ENCODE data around the gene ADAMTS17.

Gene ADAMTS17

DNA sequence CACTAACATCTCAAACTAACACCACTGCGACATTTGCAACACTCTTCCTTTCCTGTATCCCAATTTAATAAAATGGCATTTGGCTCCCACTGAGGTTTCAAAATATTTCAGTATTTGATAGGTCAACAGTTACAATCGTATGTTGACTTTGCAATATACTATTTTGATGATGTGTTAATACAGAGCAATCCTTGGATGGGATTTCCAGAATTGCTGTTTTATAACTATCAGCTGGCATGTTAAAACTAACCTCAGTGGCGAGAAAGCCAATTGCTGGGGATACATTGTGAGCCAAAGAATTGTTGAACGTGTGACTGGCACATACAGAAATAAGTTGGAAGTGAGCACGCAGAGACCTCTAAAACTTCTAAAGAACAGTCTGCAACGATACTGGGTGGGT lies 382.4 kb downstream of the ADAMTS17 start:
- no peak overlapping the region for H2BK120ac ChIP-seq (ENCODE audit: insufficient read depth, low read length, poor library complexity)
- H3K36me3 ChIP-seq (ENCODE audit: control insufficient read depth in 1 of 2, insufficient read depth in 2 of 2, low read length in 2 of 2) = no peaks in the 10 kb centered on the region
- H4K91ac ChIP-seq (ENCODE audit: low read depth, low read length) = no peak overlapping the region
- peaks cover 0 to under 1% of the 10 kb centered on the region in 2 experiments for H3K4me1 ChIP-seq (ENCODE audit: control insufficient read depth in 1 of 2, insufficient read depth in 2 of 2, low read length in 2 of 2)
- H2AK5ac ChIP-seq (ENCODE audit: low read length) = no peak overlapping the region
- no peak overlapping the region for H3K27ac ChIP-seq (ENCODE audit: low read depth, low read length)
- H3K18ac ChIP-seq (ENCODE audit: low read length) = no peak overlapping the region
- no peak overlapping the region for H3K23ac ChIP-seq (ENCODE audit: low read length)
- no peak overlapping the region for H2BK12ac ChIP-seq (ENCODE audit: low read length)
- no peak overlapping the region for H3K4me3 ChIP-seq (ENCODE audit: low read depth, low read length)
- H4K8ac ChIP-seq (ENCODE audit: low read depth, low read length) = no peak overlapping the region
- H3K4me2 ChIP-seq (ENCODE audit: low read length) = no peak overlapping the region
- no peaks in the 10 kb centered on the region for H3K27me3 ChIP-seq (ENCODE audit: insufficient read depth, low read length)
- peaks cover 3% of the 10 kb centered on the region for H3K9me3 ChIP-seq (ENCODE audit: insufficient read depth, low read depth, low read length)
- no peak overlapping the region for H2BK5ac ChIP-seq (ENCODE audit: low read depth, low read length, poor library complexity)
- no peak overlapping the region for H3K14ac ChIP-seq (ENCODE audit: low read length)
- H3K4ac ChIP-seq (ENCODE audit: low read depth, low read length) = no peak overlapping the region
- no peak overlapping the region for H2AFZ ChIP-seq (ENCODE audit: insufficient read depth, low read length, poor library complexity)
- no peak for DNase-seq
- no CpG with 5 or more reads among the region's 6 CpGs for WGBS (ENCODE audit: extremely low coverage, insufficient coverage, insufficient read length)
- no peak overlapping the region for H3K9ac ChIP-seq (ENCODE audit: low read length)
- H3K79me1 ChIP-seq (ENCODE audit: low read length) = no peaks in the 10 kb centered on the region
- H4K12ac ChIP-seq (ENCODE audit: low read depth, low read length) = no peak overlapping the region
- H3K79me2 ChIP-seq (ENCODE audit: control insufficient read depth, insufficient read depth, low read length, poor library complexity) = no peaks in the 10 kb centered on the region

DNA sequence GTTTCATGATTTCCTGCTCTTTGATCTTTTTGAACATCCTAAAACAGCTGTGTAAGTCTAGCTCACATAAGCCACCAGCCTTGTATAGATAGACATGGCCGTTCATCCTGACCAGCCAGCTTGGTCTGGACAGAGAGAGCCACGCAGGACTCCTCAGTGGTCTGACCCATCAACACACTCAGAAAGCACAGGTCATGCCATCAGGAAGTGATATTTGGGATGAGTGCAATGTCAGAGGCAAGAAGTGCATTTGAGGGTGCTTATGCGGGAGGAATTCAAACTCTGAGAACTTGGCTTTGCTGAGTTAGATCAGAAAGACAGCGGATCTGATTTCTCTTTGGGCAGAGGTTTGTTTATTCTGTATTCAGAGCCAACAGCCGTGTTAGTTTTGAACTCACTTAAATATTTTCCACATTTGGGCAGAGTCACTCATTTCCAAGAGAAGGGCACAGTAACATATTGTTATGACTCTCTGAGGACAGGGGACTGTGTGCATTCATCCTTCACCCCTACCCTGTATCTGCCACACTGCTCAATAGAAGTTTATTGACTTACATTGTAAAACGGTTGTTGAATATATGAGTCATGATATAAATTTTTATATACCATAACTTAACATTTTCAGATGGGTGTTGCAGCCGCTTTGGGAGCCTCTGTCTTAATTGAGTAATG lies 383.2 kb downstream of the ADAMTS17 start:
- no peaks in the 10 kb centered on the region for H3K36me3 ChIP-seq (ENCODE audit: control insufficient read depth in 1 of 2, insufficient read depth in 2 of 2, low read length in 2 of 2)
- no peak overlapping the region for H4K8ac ChIP-seq (ENCODE audit: low read depth, low read length)
- no peak overlapping the region for H3K4me2 ChIP-seq (ENCODE audit: low read length)
- H3K4ac ChIP-seq (ENCODE audit: low read depth, low read length) = no peak overlapping the region
- H4K91ac ChIP-seq (ENCODE audit: low read depth, low read length) = no peak overlapping the region
- no peaks in the 10 kb centered on the region for H3K27me3 ChIP-seq (ENCODE audit: insufficient read depth, low read length)
- H3K27ac ChIP-seq (ENCODE audit: low read depth, low read length) = no peak overlapping the region
- H3K79me2 ChIP-seq (ENCODE audit: control insufficient read depth, insufficient read depth, low read length, poor library complexity) = no peaks in the 10 kb centered on the region
- H3K4me3 ChIP-seq (ENCODE audit: low read depth, low read length) = no peak overlapping the region
- H3K4me1 ChIP-seq (ENCODE audit: control insufficient read depth in 1 of 2, insufficient read depth in 2 of 2, low read length in 2 of 2) = peaks cover 0 to 4% of the 10 kb centered on the region in 2 experiments
- no peak overlapping the region for H3K9ac ChIP-seq (ENCODE audit: low read length)
- H4K12ac ChIP-seq (ENCODE audit: low read depth, low read length) = no peak overlapping the region
- no peaks in the 10 kb centered on the region for H3K79me1 ChIP-seq (ENCODE audit: low read length)
- peaks cover 3% of the 10 kb centered on the region for H3K9me3 ChIP-seq (ENCODE audit: insufficient read depth, low read depth, low read length)
- H3K18ac ChIP-seq (ENCODE audit: low read length) = no peak overlapping the region
- no peak overlapping the region for H3K23ac ChIP-seq (ENCODE audit: low read length)
- WGBS (ENCODE audit: extremely low coverage, insufficient coverage, insufficient read length) = no CpG with 5 or more reads among the region's 7 CpGs
- H2AK5ac ChIP-seq (ENCODE audit: low read length) = no peak overlapping the region
- no peak overlapping the region for H3K14ac ChIP-seq (ENCODE audit: low read length)
- no peak overlapping the region for H2BK120ac ChIP-seq (ENCODE audit: insufficient read depth, low read length, poor library complexity)
- H2BK5ac ChIP-seq (ENCODE audit: low read depth, low read length, poor library complexity) = no peak overlapping the region
- DNase-seq = no peak
- no peak overlapping the region for H2BK12ac ChIP-seq (ENCODE audit: low read length)
- no peak overlapping the region for H2AFZ ChIP-seq (ENCODE audit: insufficient read depth, low read length, poor library complexity)

DNA sequence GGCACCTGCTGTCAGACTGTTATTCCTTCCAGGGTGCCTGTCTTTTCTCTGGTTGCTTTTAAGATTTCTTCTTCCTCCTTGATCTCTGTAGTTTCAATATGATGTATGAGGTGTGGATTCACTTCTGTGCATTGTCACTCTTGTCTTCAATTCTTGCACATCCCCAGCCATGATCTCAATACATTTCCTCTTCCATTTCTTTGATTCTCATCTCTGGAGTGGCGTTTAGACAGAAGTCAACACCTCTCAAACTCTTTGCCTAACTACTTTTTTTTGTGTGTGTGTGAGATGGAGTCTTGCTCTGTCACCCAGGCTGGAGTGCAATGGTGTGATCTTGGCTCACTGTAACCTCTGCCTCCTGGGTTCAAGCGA lies 384.1 kb downstream of the ADAMTS17 start:
- H2BK12ac ChIP-seq (ENCODE audit: low read length) = no peak overlapping the region
- no peaks in the 10 kb centered on the region for H3K36me3 ChIP-seq (ENCODE audit: control insufficient read depth in 1 of 2, insufficient read depth in 2 of 2, low read length in 2 of 2)

DNA sequence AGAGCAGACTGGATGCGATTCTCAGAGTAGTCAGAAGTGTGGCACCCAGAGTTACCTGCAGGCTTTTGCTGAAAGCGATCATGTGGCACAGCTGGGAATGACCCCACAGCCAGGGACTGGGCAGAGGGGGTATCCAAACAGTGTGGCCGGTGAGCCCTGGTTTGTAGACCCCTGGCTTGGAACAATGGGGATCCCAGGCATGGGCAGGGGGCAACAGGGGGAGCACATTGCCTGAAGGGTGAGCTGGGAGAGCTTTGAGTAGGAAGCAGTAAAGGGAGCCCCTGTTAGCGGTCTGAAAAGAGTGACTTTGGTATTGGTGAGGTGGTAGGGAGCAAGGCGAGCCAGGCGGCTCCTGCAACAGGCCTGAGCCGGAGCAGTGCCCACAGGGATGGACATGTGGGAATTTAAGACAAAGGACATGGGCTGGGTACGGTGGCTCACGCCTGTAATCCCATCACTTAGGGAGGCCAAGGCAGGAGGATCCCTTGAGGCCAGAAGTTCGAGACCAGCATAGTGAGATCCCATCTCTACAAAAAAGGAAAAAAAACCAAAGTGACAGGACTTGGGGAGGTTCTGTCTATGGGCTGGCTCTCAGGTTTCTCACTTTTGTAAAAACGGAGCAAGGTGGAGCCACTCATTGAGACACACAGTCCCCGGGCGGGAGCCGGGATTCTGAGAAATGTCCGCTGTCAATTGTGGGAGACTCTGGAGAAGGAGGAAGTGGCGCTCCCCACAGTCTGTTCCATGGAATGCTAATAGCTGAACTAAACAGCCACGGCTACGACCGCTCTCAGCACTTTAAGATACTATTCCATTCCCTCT lies 384.7 kb downstream of the ADAMTS17 start:
- Histone ChIP-seq H3K27ac (ENCODE audit: low read depth, low read length) (no peak overlapping the region), H3K23ac (ENCODE audit: low read length) (no peak overlapping the region)

More for the DNA sequence above, 384.1 kb downstream of the ADAMTS17 start:
- Histone ChIP-seq H3K4me3 (ENCODE audit: low read depth, low read length) (no peak overlapping the region), H4K12ac (ENCODE audit: low read depth, low read length) (no peak overlapping the region), H3K4me1 (ENCODE audit: control insufficient read depth in 1 of 2, insufficient read depth in 2 of 2, low read length in 2 of 2) (peaks cover 0 to 4% of the 10 kb centered on the region in 2 experiments), H3K14ac (ENCODE audit: low read length) (no peak overlapping the region), H4K91ac (ENCODE audit: low read depth, low read length) (no peak overlapping the region), H4K8ac (ENCODE audit: low read depth, low read length) (no peak overlapping the region), H2AK5ac (ENCODE audit: low read length) (no peak overlapping the region), H3K27ac (ENCODE audit: low read depth, low read length) (no peak overlapping the region), H3K9me3 (ENCODE audit: insufficient read depth, low read depth, low read length) (peaks cover 6% of the 10 kb centered on the region), H3K79me1 (ENCODE audit: low read length) (no peaks in the 10 kb centered on the region), H3K4ac (ENCODE audit: low read depth, low read length) (no peak overlapping the region), H3K9ac (ENCODE audit: low read length) (no peak overlapping the region), H2BK5ac (ENCODE audit: low read depth, low read length, poor library complexity) (no peak overlapping the region), H2BK120ac (ENCODE audit: insufficient read depth, low read length, poor library complexity) (no peak overlapping the region), H3K18ac (ENCODE audit: low read length) (no peak overlapping the region), H3K27me3 (ENCODE audit: insufficient read depth, low read length) (no peaks in the 10 kb centered on the region), H3K4me2 (ENCODE audit: low read length) (no peak overlapping the region), H2AFZ (ENCODE audit: insufficient read depth, low read length, poor library complexity) (no peak overlapping the region), H3K23ac (ENCODE audit: low read length) (no peak overlapping the region), H3K79me2 (ENCODE audit: control insufficient read depth, insufficient read depth, low read length, poor library complexity) (no peaks in the 10 kb centered on the region)
- DNase-seq = no peak
- whole genome bisulfite sequencing (ENCODE audit: extremely low coverage, insufficient coverage, insufficient read length) = no CpG with 5 or more reads among the region's 2 CpGs

More for the DNA sequence above, 384.7 kb downstream of the ADAMTS17 start:
- WGBS (ENCODE audit: extremely low coverage, insufficient coverage, insufficient read length) = no CpG with 5 or more reads among the region's 19 CpGs
- Histone ChIP-seq H3K4me1 (ENCODE audit: control insufficient read depth in 1 of 2, insufficient read depth in 2 of 2, low read length in 2 of 2) (peaks cover 0 to 4% of the 10 kb centered on the region in 2 experiments), H2BK12ac (ENCODE audit: low read length) (no peak overlapping the region), H3K4ac (ENCODE audit: low read depth, low read length) (no peak overlapping the region), H4K91ac (ENCODE audit: low read depth, low read length) (no peak overlapping the region), H3K9me3 (ENCODE audit: insufficient read depth, low read depth, low read length) (peaks cover 6% of the 10 kb centered on the region), H3K79me1 (ENCODE audit: low read length) (no peaks in the 10 kb centered on the region), H4K12ac (ENCODE audit: low read depth, low read length) (no peak overlapping the region), H3K14ac (ENCODE audit: low read length) (no peak overlapping the region), H3K4me3 (ENCODE audit: low read depth, low read length) (no peak overlapping the region), H3K27me3 (ENCODE audit: insufficient read depth, low read length) (no peaks in the 10 kb centered on the region), H2AFZ (ENCODE audit: insufficient read depth, low read length, poor library complexity) (no peak overlapping the region), H3K18ac (ENCODE audit: low read length) (no peak overlapping the region), H3K36me3 (ENCODE audit: control insufficient read depth in 1 of 2, insufficient read depth in 2 of 2, low read length in 2 of 2) (no peaks in the 10 kb centered on the region), H3K9ac (ENCODE audit: low read length) (no peak overlapping the region), H2BK120ac (ENCODE audit: insufficient read depth, low read length, poor library complexity) (no peak overlapping the region), H2AK5ac (ENCODE audit: low read length) (no peak overlapping the region), H3K79me2 (ENCODE audit: control insufficient read depth, insufficient read depth, low read length, poor library complexity) (no peaks in the 10 kb centered on the region), H2BK5ac (ENCODE audit: low read depth, low read length, poor library complexity) (no peak overlapping the region), H4K8ac (ENCODE audit: low read depth, low read length) (no peak overlapping the region), H3K4me2 (ENCODE audit: low read length) (no peak overlapping the region)
- no peak for DNase-seq
